ENCODE results near the gene MAPT.
A peak's percentile ranks its signal among the peaks of the same experiment; 100 is the strongest.

Gene MAPT

GRCh38 chr17:45969726-45970125, 75.4 kb downstream of the MAPT start:
- no peak for DNase-seq

GRCh38 chr17:45970659-45971058, 76.3 kb downstream of the MAPT start:
- DNase-seq: no peak

GRCh38 chr17:45971698-45972141, 77.4 kb downstream of the MAPT start:
- no peak for DNase-seq

- DNase-seq: no peak
Observed at GRCh38 chr17:45972531-45972930, 78.2 kb downstream of the MAPT start.

GRCh38 chr17:45973099-45973780, 78.9 kb downstream of the MAPT start:
- DNase-seq: no peak

GRCh38 chr17:45973946-45974859, 79.8 kb downstream of the MAPT start:
- DNase-seq: no peak

GRCh38 chr17:45974916-45975630, 80.7 kb downstream of the MAPT start:
- no peak for DNase-seq

- DNase-seq: peak in 1 of 56 donors; percentile 18
Observed at GRCh38 chr17:45975640-45976295, 81.4 kb downstream of the MAPT start.

GRCh38 chr17:45976391-45976754, 82.0 kb downstream of the MAPT start:
- no peak for DNase-seq

- no peak for DNase-seq
Observed at GRCh38 chr17:45976755-45977505, 82.6 kb downstream of the MAPT start.

GRCh38 chr17:45977506-45977824, 83.1 kb downstream of the MAPT start:
- DNase-seq: no peak

- no peak for DNase-seq
Observed at GRCh38 chr17:45977976-45978626, 83.7 kb downstream of the MAPT start.

GRCh38 chr17:45979137-45979536, 84.8 kb downstream of the MAPT start:
- DNase-seq: no peak

GRCh38 chr17:45980855-45981254, 86.5 kb downstream of the MAPT start:
- DNase-seq: no peak

- DNase-seq: no peak
Observed at GRCh38 chr17:45981306-45981705, 87.0 kb downstream of the MAPT start.

GRCh38 chr17:45982791-45983613, 88.6 kb downstream of the MAPT start:
- DNase-seq: no peak

GRCh38 chr17:45983614-45984310, 89.4 kb downstream of the MAPT start:
- no peak for DNase-seq

GRCh38 chr17:45984368-45984767, 90.0 kb downstream of the MAPT start:
- no peak for DNase-seq

GRCh38 chr17:45985447-45985846, 91.1 kb downstream of the MAPT start:
- DNase-seq: no peak

Data from amygdala (tissue), 56 donors.